Effector memory CD4-positive, alpha-beta T cell (primary cell): ENCODE measurements around the gene KIAA0232.
"Not testable (repeated sequence)": the region's sequence is repeated elsewhere in the genome, so short reads cannot be mapped to it uniquely, and the experiment has no call there.

Source experiments
- DNase-seq, 3 donors: peaks; one replicate each; pipeline ENCODE4 v3.0.0-alpha.2; 2020
- H3K27ac ChIP-seq: 2 replicates; pipeline ENCODE4 v1.7.0; 2013; ENCODE audit warnings: mild to moderate bottlenecking, low read length, moderate library complexity; ENCODE audit not compliant: insufficient read depth, poor library complexity, severe bottlenecking
- H3K27me3 ChIP-seq: replicated peaks from 2 replicates; pipeline ENCODE4 v1.7.0; 2013; ENCODE audit warnings: mild to moderate bottlenecking, low read length; ENCODE audit not compliant: insufficient read depth, control insufficient read depth, poor library complexity, severe bottlenecking
- H3K36me3 ChIP-seq: 2 replicates; pipeline ENCODE4 v1.7.0; 2013; ENCODE audit warnings: mild to moderate bottlenecking, low read length, moderate library complexity; ENCODE audit not compliant: control insufficient read depth, insufficient read depth
- H3K4me1 ChIP-seq: 2 replicates; pipeline ENCODE4 v1.7.0; 2013; ENCODE audit warnings: low read length, mild to moderate bottlenecking; ENCODE audit not compliant: control insufficient read depth, insufficient read depth, poor library complexity, severe bottlenecking
- H3K4me3 ChIP-seq: 2 replicates; pipeline ENCODE4 v1.7.0; 2013; ENCODE audit warnings: low read length, low read depth, mild to moderate bottlenecking; ENCODE audit not compliant: insufficient read depth, poor library complexity, severe bottlenecking
- H3K9me3 ChIP-seq: 2 replicates; pipeline ENCODE4 v1.7.0; 2013; ENCODE audit warnings: mild to moderate bottlenecking, low read length, moderate library complexity; ENCODE audit not compliant: control insufficient read depth

KIAA0232 gene

DNA sequence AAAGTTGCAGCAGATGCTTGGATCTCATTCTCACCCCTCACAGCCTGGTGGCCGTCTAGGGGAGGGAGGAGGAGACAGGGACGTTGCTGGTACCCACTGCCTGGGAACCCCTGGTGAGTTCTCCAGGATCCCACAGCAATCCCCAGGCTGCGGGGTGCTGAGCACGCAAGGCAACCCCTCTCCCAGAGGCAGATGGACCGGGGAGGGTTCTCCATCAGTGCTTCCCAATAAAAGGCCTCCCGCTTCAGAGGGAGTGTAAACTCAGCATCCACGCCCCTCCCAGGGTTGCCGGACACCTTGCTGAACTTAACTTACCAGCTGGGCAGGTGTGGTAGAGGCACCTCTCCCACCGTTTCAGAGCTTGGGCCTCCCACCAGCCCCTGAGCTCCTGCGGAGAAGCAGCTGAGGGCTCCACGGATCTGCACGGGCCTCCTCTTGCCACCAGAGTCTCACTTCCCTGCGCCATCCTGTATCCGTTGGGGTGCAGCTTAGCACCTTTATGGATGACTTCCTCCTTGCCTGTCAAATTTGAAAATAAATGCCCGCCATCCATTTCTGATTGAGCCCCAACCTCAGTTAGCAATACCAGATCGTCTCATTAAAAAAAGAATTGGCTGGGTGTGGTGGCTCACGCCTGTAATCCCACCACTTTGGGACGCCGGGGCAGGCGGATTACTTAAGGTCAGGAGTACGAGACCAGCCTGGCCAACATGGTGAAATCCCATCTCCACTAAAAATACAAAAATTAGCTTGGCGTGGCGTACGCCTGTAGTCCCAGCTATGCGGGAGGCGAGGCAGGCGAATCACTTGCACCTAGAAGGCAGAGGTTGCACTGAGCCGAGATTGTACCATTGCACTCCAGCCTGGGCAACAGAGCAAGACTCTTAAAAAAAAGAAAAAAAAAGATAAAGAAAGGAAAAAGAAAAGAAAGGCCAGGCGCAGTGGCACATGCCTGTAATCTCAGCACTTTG lies 112.3 kb downstream of the KIAA0232 start:
- H3K4me3 ChIP-seq = no peak overlapping the region
- H3K4me1 ChIP-seq = peaks cover 22% of the 10 kb centered on the region
- DNase-seq = no peak
- H3K9me3 ChIP-seq = no peaks in the 10 kb centered on the region
- no peak overlapping the region for H3K27ac ChIP-seq
- H3K27me3 ChIP-seq = no peaks in the 10 kb centered on the region
- no peaks in the 10 kb centered on the region for H3K36me3 ChIP-seq

- no peaks in the 10 kb centered on the region for H3K27me3 ChIP-seq
- no peaks in the 10 kb centered on the region for H3K36me3 ChIP-seq
- H3K4me1 ChIP-seq = peaks cover 23% of the 10 kb centered on the region
- DNase-seq = no peak
- H3K4me3 ChIP-seq = no peak overlapping the region
- no peak overlapping the region for H3K27ac ChIP-seq
- H3K9me3 ChIP-seq = no peaks in the 10 kb centered on the region
These were observed 113.5 kb downstream of the KIAA0232 start for GRCh38 chr4:6896035-6896434.

DNA sequence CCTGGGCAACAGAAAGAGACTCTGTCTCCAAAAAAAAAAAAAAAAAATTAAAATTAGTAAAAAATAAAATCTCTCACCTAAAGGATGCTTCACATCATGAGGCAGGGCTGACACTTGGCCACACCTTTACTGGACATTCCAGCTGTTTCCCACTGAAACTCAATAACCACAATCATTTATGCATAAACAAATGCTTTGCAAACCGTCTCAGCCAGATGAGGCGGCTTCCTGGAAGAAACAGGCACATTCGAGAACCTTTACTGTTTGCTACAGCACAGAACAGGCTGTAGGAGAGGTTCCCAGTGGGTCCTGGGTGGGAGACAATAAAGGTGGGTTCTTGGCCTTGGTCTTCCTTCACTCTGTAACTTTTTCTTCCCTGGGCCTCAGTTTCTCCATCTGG lies 116.2 kb downstream of the KIAA0232 start:
- Histone ChIP-seq H3K9me3 (no peaks in the 10 kb centered on the region), H3K4me3 (no peak overlapping the region), H3K4me1 (peaks cover 12% of the 10 kb centered on the region), H3K36me3 (no peaks in the 10 kb centered on the region), H3K27me3 (no peaks in the 10 kb centered on the region), H3K27ac (peak overlapping the region; percentile 57)
- no peak for DNase-seq

GRCh38 chr4:6900181-6900812 lies 117.8 kb downstream of the KIAA0232 start:
- no peak overlapping the region for H3K27ac ChIP-seq
- H3K4me3 ChIP-seq = no peak overlapping the region
- no peak for DNase-seq
- H3K27me3 ChIP-seq = no peaks in the 10 kb centered on the region
- no peaks in the 10 kb centered on the region for H3K9me3 ChIP-seq
- no peaks in the 10 kb centered on the region for H3K36me3 ChIP-seq
- peaks cover 12% of the 10 kb centered on the region for H3K4me1 ChIP-seq

DNA sequence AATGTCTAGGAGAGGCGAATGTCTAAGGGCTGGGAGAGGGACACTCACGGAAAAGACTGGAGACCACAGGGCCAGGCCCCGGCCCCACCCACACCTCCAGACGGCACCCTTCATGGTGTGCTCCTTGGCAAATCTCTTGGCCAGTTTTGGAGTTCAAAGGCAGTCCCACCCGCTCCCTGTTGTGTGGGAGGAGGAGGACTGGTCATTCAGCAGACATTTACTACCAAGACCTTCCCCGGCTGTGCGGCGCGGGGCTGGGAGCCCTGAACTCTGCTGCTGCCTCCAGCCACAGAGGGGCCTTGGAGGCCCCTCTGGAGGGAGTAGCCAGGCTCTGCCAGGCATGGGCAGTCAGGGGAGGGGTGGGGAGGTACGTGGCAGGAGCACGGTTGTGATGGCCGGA lies 118.4 kb downstream of the KIAA0232 start:
- DNase-seq = no peak
- no peak overlapping the region for H3K4me3 ChIP-seq

DNA sequence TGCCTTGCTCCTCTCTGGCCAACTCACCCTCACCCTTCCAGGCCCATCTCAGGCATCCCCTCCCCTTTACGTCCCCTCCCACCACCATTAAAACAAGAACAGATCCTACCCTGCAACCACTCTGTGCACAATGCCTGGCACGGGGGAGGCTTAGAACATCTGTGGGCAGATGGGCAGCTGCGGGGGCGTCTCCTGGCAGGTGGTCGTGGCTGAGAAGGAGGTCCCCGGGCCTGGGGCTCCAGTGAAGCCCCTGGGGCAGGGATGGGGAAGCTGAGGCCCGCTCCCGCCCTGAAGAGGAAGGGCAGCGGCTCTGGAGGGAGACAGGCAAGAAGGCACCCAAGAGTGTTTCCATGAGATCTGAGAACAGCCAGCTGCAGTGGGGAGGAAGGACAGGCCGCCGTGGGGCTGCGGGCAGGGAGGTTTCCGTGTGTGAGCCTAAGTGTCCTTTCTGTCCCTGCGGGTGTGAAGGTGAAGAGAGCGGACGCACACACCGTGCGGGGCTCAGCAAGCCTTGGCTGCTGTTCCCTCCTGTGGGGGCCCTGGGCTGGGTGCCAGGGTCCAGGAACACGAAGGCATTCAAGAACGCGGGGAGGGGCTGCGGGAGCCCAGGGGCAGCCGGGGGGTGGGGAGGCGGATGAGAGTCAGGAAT lies 119.3 kb downstream of the KIAA0232 start:
- DNase-seq = no peak
- Histone ChIP-seq H3K27me3 (no peaks in the 10 kb centered on the region), H3K27ac (no peak overlapping the region), H3K9me3 (no peaks in the 10 kb centered on the region), H3K4me1 (peaks cover 12% of the 10 kb centered on the region), H3K36me3 (no peaks in the 10 kb centered on the region), H3K4me3 (no peak overlapping the region)

More for the DNA sequence above, 118.4 kb downstream of the KIAA0232 start:
- H3K27ac ChIP-seq = no peak overlapping the region
- H3K27me3 ChIP-seq = no peaks in the 10 kb centered on the region
- no peaks in the 10 kb centered on the region for H3K36me3 ChIP-seq
- H3K9me3 ChIP-seq = no peaks in the 10 kb centered on the region
- peaks cover 12% of the 10 kb centered on the region for H3K4me1 ChIP-seq

GRCh38 chr4:6902318-6903042 lies 120.0 kb downstream of the KIAA0232 start:
- H3K27me3 ChIP-seq = no peaks in the 10 kb centered on the region
- H3K9me3 ChIP-seq = no peaks in the 10 kb centered on the region

DNA sequence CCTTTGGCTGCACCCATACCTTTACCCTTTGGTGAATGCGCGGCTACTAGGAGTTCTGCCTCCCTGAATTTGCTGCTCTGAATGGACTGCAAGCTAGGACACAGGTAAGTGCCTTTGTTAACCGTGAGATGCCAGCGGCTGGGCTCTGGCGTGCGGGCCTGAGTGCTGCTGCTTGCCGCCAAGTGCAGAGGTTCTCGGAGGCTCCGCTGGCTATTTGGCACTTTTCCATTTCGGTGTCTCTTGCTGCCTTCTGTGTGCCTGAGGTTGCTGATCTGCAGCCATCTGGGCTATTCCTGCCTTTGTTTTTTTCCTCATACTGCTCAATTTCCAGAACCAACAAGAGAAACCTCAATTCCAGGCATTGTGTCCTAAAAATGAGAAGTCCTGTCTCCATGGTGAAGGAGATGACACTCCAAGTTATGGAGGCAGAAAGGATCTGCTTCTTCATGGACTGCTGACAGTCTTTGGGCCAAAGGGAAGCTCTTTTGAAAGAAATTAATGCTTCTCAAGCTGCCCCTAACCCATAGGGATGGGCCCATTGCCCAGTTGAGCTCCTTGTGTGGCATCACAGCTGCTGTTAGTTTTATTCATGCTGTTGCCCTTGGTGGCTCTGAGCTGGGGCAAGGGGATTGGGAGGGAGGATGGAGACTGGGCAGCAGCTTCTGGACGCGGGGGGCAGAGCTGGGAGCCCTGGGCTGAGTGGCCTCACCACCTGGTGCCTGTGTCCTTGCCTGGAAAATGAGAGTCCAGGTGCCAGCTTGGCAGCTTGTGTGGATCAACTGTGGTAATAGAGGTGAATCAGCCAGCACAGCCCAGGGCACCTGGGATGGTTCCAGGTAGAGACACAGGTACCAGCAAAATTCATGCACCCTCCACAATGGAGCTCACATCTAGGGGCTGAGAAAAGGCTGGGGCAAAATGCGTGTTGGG lies 123.3 kb downstream of the KIAA0232 start:
- no peak for DNase-seq
- Histone ChIP-seq H3K4me1 (peaks cover 14% of the 10 kb centered on the region), H3K9me3 (no peaks in the 10 kb centered on the region), H3K4me3 (no peak overlapping the region), H3K27ac (no peak overlapping the region), H3K27me3 (no peaks in the 10 kb centered on the region), H3K36me3 (no peaks in the 10 kb centered on the region)

More at GRCh38 chr4:6902318-6903042, 120.0 kb downstream of the KIAA0232 start:
- Histone ChIP-seq H3K27ac (no peak overlapping the region), H3K36me3 (no peaks in the 10 kb centered on the region), H3K4me1 (peaks cover 12% of the 10 kb centered on the region), H3K4me3 (no peak overlapping the region)
- no peak for DNase-seq

DNA sequence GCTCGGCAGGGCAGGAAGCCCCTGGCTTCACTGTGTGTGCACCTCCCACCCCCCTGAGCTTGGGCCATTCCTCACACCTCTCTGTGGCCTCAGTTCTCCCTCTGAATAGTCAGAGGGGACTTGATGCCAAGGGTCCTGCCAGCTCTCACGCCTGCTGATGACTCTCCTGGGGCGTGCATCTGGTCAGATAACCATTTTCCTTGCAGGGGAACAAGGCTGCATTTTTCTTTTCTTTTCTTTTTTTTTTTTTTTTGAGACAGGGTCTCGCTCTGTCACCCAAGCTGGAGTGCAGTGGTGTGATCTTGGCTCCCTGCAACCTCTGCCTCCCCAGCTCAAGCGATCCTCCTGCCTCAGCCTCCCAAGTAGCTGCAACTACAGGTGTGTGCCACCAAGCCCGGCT lies 124.0 kb downstream of the KIAA0232 start:
- not testable (repeated sequence) for H3K36me3 ChIP-seq, H3K4me3 ChIP-seq, H3K27me3 ChIP-seq, H3K9me3 ChIP-seq, H3K27ac ChIP-seq, DNase-seq
- peaks cover 21% of the 10 kb centered on the region for H3K4me1 ChIP-seq
